Ascending aorta (tissue), 2 donors: ENCODE results near the gene SNX20. TPM values are rescaled to one million over a fixed set of nuclear protein-coding genes. Genes with fewer than 3 reads are reported as not detected.

Experiments used
- DNase-seq, 2 donors: peaks; one replicate each; pipeline ENCODE4 v3.0.0-alpha.2; 2019; ENCODE audit warnings: low spot score in 2 of 2
- H3K27ac ChIP-seq, 2 donors: fragments of 200-600 bp; sonication (generic); one replicate each; pipeline ENCODE4 v1.5.1; 2016 to 2017; ENCODE audit warnings: mild to moderate bottlenecking in 1 of 2
- H3K27me3 ChIP-seq: fragments of 200-600 bp; sonication (generic); one replicate; pipeline ENCODE4 v1.5.1; 2017
- H3K36me3 ChIP-seq, 2 donors: fragments of 200-600 bp; sonication (generic); one replicate each; pipeline ENCODE4 v1.5.1; 2016
- H3K4me1 ChIP-seq, 2 donors: fragments of 200-600 bp; sonication (generic); one replicate each; pipeline ENCODE4 v1.5.1; 2016 to 2017; ENCODE audit warnings: mild to moderate bottlenecking in 1 of 2
- H3K4me3 ChIP-seq, 2 donors: fragments of 200-600 bp; sonication (generic); one replicate each; pipeline ENCODE4 v1.5.1; 2016 to 2017; ENCODE audit warnings: mild to moderate bottlenecking in 1 of 2
- H3K9me3 ChIP-seq, 2 donors: fragments of 200-600 bp; sonication (generic); one replicate each; pipeline ENCODE4 v1.5.1; 2016
- CTCF ChIP-seq, 3 experiments: fragments of 200-600 bp in 2 of 3; fragments of 450-650 bp in 1 of 3; sonication (generic) in 2 of 3; IDR thresholded peaks; one replicate each; pipeline ENCODE4 v1.5.1; 2016 to 2019; ENCODE audit warnings: antibody characterized with exemption in 3 of 3, mild to moderate bottlenecking in 1 of 3, moderate library complexity in 1 of 3
- intact Hi-C: fragments of 100-400 bp; cut with DNase I; formaldehyde crosslinking; loops from one replicate; pipeline ENCODE4 v1.15.1; 2023
- total RNA-seq: library from RNA; depleted of rRNA; stranded (reverse); fragments of >200 nt; gene quantifications from one replicate; pipeline ENCODE4 v1.1.0, GENCODE V29; 2016

SNX20 gene
- total RNA-seq, 1 donor from 2014 or later = 3.2 TPM

DNA sequence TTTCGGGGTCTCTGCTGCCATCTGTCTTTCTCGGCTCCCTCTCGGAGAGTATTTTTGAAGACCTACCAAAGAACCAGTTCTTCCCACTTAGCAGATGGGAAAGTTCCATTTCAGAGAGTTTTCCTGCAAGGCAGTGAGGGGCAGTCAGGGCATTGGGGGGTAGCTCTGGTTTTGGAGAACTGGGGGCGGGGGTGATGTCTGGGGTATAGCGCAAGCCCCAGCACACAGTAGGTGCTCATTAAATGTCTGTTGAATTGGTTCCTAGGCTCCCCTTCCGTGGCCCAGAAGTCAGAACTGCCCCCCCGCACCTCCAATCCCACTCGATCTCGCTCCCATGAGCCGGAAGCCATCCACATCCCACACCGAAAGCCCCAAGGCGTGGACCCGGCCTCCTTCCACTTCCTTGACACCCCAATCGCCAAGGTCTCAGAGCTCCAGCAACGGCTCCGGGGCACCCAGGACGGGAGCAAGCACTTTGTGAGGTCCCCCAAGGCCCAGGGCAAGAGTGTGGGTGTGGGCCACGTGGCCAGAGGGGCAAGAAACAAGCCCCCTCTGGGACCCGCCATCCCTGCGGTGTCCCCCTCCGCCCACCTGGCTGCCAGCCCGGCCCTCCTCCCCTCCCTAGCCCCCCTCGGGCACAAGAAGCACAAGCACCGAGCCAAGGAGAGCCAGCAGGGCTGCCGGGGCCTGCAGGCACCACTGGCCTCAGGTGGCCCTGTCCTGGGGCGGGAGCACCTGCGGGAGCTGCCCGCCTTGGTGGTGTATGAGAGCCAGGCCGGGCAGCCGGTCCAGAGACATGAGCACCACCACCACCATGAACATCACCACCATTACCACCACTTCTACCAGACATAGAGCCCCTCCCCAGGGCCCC is 47.9 kb downstream of the SNX20 start:
- Histone ChIP-seq H3K36me3 (peaks cover 46 to 72% of the 10 kb centered on the region in 2 donors), H3K4me3 (no peak overlapping the region), H3K27me3 (no peaks in the 10 kb centered on the region), H3K9me3 (no peaks in the 10 kb centered on the region), H3K27ac (no peak overlapping the region), H3K4me1 (no peaks in the 10 kb centered on the region)
- no peak for DNase-seq
- intact Hi-C loops = no loop called here
- TF ChIP-seq CTCF (IDR thresholded peaks at IDR 0.05) = no peak

DNA sequence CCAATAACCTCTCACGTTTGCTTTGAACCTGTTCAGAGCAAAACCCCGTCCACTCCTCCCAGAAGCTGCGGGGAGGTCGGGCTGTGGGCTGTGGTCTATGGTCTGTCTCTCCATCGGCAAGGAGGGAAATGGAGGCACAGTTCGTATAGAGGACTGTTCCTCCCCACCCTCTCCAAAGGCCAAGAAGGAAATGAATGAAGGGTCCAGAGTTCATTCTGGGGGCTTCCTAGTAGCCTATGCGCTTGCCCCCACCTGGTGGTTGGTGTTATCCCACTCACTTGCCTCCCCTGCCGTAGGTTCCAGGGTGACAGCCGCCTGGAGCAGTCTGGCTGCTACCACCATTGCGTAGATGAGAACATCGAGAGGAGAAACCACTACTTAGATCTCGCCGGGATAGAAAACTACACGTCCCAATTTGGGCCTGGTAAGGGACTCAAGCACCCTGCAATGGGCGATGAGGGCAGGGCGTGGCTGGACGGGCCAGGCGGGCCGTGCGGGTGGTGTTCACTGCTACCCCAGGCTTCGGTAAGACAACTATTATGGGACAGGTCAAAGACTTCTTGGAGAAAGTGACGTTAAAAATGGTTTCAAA is 49.0 kb downstream of the SNX20 start:
- no peak for DNase-seq
- Histone ChIP-seq H3K27ac (no peak overlapping the region), H3K9me3 (no peaks in the 10 kb centered on the region), H3K4me3 (no peak overlapping the region), H3K4me1 (peaks cover 0 to 4% of the 10 kb centered on the region in 2 donors), H3K36me3 (peaks cover 43 to 62% of the 10 kb centered on the region in 2 donors), H3K27me3 (no peaks in the 10 kb centered on the region)
- no peak for TF ChIP-seq CTCF (IDR thresholded peaks at IDR 0.05)
- intact Hi-C loops = no loop called here

- Histone ChIP-seq H3K9me3 (no peaks in the 10 kb centered on the region), H3K27ac (no peak overlapping the region), H3K4me3 (no peak overlapping the region), H3K36me3 (peaks cover 43 to 58% of the 10 kb centered on the region in 2 donors), H3K4me1 (peaks cover 4 to 10% of the 10 kb centered on the region in 2 donors), H3K27me3 (no peaks in the 10 kb centered on the region)
- DNase-seq = no peak
- intact Hi-C loops = no loop called here
- no peak for TF ChIP-seq CTCF (IDR thresholded peaks at IDR 0.05)
These were observed 49.7 kb downstream of the SNX20 start for GRCh38 chr16:50631249-50631984.

- peaks cover 49 to 64% of the 10 kb centered on the region in 2 donors for H3K36me3 ChIP-seq
- no peak for TF ChIP-seq CTCF (IDR thresholded peaks at IDR 0.05)
- intact Hi-C loops = no loop called here
- H3K9me3 ChIP-seq = no peaks in the 10 kb centered on the region
- peaks cover 4 to 12% of the 10 kb centered on the region in 2 donors for H3K4me1 ChIP-seq
- no peak overlapping the region for H3K4me3 ChIP-seq
- DNase-seq = no peak
- no peak overlapping the region for H3K27ac ChIP-seq
- H3K27me3 ChIP-seq = no peaks in the 10 kb centered on the region
These were observed 50.6 kb downstream of the SNX20 start for GRCh38 chr16:50630394-50631020.

- Histone ChIP-seq H3K36me3 (peaks cover 54 to 66% of the 10 kb centered on the region in 2 donors), H3K4me3 (no peak overlapping the region), H3K27ac (no peak overlapping the region), H3K9me3 (no peaks in the 10 kb centered on the region), H3K4me1 (peaks cover 4 to 12% of the 10 kb centered on the region in 2 donors), H3K27me3 (no peaks in the 10 kb centered on the region)
- TF ChIP-seq CTCF (IDR thresholded peaks at IDR 0.05) = no peak
- DNase-seq = no peak
- intact Hi-C loops = no loop called here
These were observed 51.8 kb downstream of the SNX20 start for GRCh38 chr16:50629334-50629733.
